HFFc6 (cell line): ENCODE data around the gene CLK2. TPM values are rescaled to one million over a fixed set of nuclear protein-coding genes. Genes with fewer than 3 reads are reported as not detected.

Experiments used
- total RNA-seq, 6 experiments: library from RNA; stranded (reverse); fragmentation: NEBNext Ultra II Directional; extraction: Animal tissue kit (Norgen Biotek cat#: 25700); gene quantifications; 2 replicates in 1 of 6; 3 replicates in 5 of 6; pipeline ENCODE4 v1.2.3, GENCODE V29; 2021

The CLK2 gene
- total RNA-seq, 6 experiments from 2014 or later: 24.8 to 32.8 (median 30.0) TPM

Other genes starting within 250 kb of the CLK2 start
- under 1 TPM in 2 of 6 experiments, not detected in 4; 0.08 to 0.14 TPM for gene DCST2, start 239.7 kb downstream of the CLK2 start, total RNA-seq
- not detected for gene DCST1, start 239.7 kb downstream of the CLK2 start, total RNA-seq
- 10 to 100 TPM; 51.1 to 66.9 (median 63.7) TPM for gene ADAM15, start 222.2 kb downstream of the CLK2 start, total RNA-seq
- 1 to 10 TPM; 3.6 to 5.6 (median 4.8) TPM for gene EFNA4, start 209.8 kb downstream of the CLK2 start, total RNA-seq
- under 1 TPM; 0.25 to 0.87 (median 0.55) TPM for gene EFNA3, start 194.7 kb downstream of the CLK2 start, total RNA-seq
- under 1 TPM in 1 of 6 experiments, not detected in 5; 0.19 TPM for gene EFNA1, start 145.6 kb downstream of the CLK2 start, total RNA-seq
- gene SLC50A1, start 137.7 kb downstream of the CLK2 start, total RNA-seq: 10 to 100 TPM; 23.5 to 36.4 (median 29.5) TPM
- gene DPM3, start 133.0 kb downstream of the CLK2 start, total RNA-seq: 100 to 1,000 TPM in 1 of 6 experiments, 10 to 100 TPM in 5; 66.2 to 110 (median 86.2) TPM
- gene KRTCAP2, start 100.2 kb downstream of the CLK2 start, total RNA-seq: 100 to 1,000 TPM; 231 to 351 (median 285) TPM
- gene TRIM46, start 99.7 kb downstream of the CLK2 start, total RNA-seq: 1 to 10 TPM; 5.1 to 7.1 (median 6.1) TPM
- 10 to 100 TPM; 13.9 to 20.3 (median 16.9) TPM for gene THBS3, start 65.6 kb downstream of the CLK2 start, total RNA-seq
- 10 to 100 TPM; 49.8 to 55.4 (median 51.5) TPM for gene MTX1, start 64.8 kb downstream of the CLK2 start, total RNA-seq
- gene ENTREP3, start 18.0 kb downstream of the CLK2 start, total RNA-seq: 10 to 100 TPM; 53.6 to 81.3 (median 58.8) TPM
- 100 to 1,000 TPM; 125 to 150 (median 135) TPM for gene SCAMP3, start 11.1 kb downstream of the CLK2 start, total RNA-seq
- 1 to 10 TPM; 1.3 to 1.6 (median 1.5) TPM for gene HCN3, start 4.0 kb upstream of the CLK2 start, total RNA-seq
- not detected for gene PKLR, start 27.9 kb upstream of the CLK2 start, total RNA-seq
- 100 to 1,000 TPM; 117 to 147 (median 127) TPM for gene FDPS, start 35.4 kb upstream of the CLK2 start, total RNA-seq
- gene RUSC1, start 47.4 kb upstream of the CLK2 start, total RNA-seq: 10 to 100 TPM; 26.6 to 36.0 (median 32.9) TPM